H7 (cell line): ENCODE results near the gene CCDC184. TPM values are rescaled to one million over a fixed set of nuclear protein-coding genes. Genes with fewer than 3 reads are reported as not detected.

ENCODE experiments used
- DNase-seq: peaks from one replicate; pipeline ENCODE4 v3.0.0; 2012
- H3K27me3 ChIP-seq: 2 replicates; pipeline ENCODE4 v1.6.0; 2011; ENCODE audit warnings: mild to moderate bottlenecking, low read length; ENCODE audit not compliant: control insufficient read depth, insufficient read depth
- H3K36me3 ChIP-seq: replicated peaks from 2 replicates; pipeline ENCODE4 v1.5.1; 2011; ENCODE audit warnings: low read length; ENCODE audit not compliant: control insufficient read depth, insufficient read depth
- H3K4me3 ChIP-seq: 2 replicates; pipeline ENCODE4 v1.5.1; 2011; ENCODE audit warnings: low read depth, mild to moderate bottlenecking, control low read depth, low read length, moderate library complexity; ENCODE audit not compliant: insufficient read depth
- total RNA-seq: library from RNA; depleted of rRNA; stranded (reverse); fragments of >200 nt; shearing (Covaris generic); gene quantifications from 2 replicates; pipeline ENCODE4 v1.2.3, GENCODE V29; 2014

Gene CCDC184
- total RNA-seq, 1 experiment from 2014 or later, result 0.17 TPM

DNA sequence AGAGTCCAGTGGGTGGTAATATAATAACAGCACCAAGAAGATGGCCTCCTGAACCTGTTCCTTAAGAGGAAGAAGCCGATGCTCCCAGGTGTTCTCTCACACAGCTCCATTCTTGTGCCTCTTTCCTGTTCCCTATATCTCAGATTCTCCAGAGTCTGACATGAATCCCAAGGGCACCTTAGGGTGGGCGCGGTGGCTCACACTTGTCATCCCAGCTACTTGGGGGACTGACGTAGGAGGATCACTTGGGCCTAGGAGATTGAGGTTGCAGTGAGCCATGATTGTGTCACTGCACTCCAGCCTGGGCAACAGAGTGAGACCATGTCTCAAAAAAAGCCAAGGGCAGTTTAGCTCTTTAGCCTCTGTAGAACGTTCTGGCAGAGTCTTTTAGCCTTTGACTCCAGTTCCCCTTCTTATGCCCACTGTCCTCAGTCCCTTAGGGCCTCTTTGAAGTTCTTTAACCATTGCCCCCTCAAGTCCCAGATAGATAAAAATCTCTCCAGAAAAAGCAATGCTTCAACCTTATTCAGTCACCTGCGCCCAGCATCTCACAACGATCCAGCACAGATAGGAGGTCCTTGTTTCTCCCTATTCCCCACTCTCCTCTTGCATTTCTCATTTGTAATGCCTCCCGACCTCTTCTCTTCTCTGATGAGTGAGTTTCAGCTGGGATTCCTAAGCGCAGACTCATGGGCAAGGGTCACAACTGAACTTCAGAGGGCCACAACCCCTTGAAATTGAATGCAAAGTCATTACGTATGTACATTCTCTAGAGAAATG is 4.7 kb downstream of the CCDC184 start:
- Histone ChIP-seq H3K4me3 (no peak overlapping the region), H3K27me3 (peaks cover 47% of the 10 kb centered on the region), H3K36me3 (no peaks in the 10 kb centered on the region)
- no peak for DNase-seq

DNA sequence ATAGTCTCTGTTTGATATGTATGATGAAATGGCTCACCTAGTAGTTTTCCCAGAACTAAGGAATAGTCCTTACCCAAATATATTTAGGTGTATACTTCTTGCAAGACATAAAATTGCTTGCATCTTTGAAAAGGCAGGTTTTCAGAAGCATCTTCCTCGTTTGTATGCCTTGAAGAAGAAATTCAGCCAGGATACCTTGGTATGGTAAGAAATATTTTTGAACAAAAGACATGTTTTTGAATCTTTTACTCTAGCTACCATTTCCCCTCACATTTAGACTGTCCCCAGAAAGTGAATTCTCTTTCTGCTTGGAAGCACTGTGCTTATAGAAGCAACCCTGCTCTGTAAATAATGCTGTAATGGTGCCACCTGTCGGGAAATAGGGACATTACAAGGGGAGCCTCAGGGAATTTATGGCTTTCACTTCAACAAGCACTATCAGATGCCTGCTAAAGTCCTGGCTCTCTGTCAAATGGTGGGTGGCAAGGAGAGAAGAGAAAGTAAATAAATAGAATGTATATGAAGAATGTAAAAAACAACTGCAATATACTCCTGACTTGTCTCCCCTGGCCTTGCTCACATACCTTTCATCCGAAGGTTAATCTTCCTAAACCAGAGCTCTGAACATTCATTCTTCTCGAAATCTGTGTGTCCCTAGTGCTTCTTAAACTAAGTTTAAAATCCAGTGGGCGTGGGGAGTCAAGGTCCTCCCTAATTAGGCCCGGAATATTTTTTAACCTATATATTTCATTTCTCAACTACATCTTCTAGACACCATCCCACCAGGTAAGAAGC is 6.1 kb downstream of the CCDC184 start:
- H3K36me3 ChIP-seq, result no peaks in the 10 kb centered on the region
- peak; percentile 63 for DNase-seq
- H3K27me3 ChIP-seq, result peaks cover 40% of the 10 kb centered on the region
- no peak overlapping the region for H3K4me3 ChIP-seq

DNA sequence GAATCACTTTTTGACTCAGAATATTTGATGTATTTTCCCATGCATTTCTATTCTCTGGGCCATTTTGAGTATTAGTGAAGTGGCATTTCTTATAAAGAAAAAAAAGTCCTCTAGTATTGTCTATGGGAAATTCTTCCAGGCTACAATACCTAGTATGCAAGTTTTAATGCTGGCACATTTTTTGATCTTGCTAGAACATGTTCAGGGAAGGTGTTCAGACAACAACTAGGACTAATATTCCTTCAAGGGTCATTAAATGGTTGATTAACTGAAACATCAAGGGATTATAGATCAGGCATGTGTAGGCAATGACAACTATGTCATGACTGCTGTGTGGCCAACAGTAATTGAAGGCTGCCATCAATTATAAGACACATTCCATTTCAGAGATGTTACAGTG is 7.7 kb downstream of the CCDC184 start:
- Histone ChIP-seq H3K27me3 (peaks cover 28% of the 10 kb centered on the region; the same call in 1 of the 2 replicates), H3K4me3 (no peak overlapping the region), H3K36me3 (no peaks in the 10 kb centered on the region)
- DNase-seq, result no peak

DNA sequence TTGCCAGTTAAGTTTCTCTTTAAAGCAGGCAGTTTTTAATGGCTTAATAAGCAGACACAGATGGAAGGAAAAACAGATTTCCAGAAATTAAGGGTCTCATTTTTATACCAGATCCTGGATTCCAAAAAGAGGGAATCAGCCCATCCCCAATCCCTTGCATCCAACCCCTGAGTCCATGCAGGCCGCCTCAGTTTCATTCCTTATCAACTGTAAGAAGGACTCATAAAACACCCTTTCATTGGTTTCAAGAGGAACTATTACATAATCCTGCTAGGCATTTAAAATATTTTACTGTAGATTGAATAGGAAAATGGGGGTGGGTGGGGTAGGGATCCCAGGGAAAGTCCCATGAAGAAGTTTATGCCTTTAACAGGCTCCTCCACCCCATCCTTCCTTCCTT is 9.4 kb downstream of the CCDC184 start:
- Histone ChIP-seq H3K27me3 (peaks cover 18% of the 10 kb centered on the region; the same call in 1 of the 2 replicates), H3K4me3 (no peak overlapping the region), H3K36me3 (no peaks in the 10 kb centered on the region)
- DNase-seq, result no peak

DNA sequence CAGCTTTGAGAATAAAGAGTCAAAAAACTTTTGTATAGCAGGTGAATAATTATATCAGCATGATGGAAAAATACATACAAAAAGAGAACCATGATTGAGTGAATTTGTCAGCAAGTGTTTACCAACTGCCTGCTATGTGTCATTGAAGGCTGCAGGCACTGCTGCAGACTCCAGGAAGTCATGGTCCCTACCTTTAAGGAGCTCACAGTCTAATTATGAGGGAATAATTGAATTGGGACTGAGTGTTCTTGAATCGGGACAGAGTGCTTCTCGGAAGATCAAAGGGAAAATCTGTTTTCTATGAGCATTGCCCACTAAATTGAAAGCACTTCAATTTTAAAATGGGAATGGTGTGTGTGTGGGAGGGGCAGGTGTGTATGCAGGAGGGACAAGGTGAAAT is 10.2 kb downstream of the CCDC184 start:
- no peak for DNase-seq
- Histone ChIP-seq H3K4me3 (no peak overlapping the region), H3K27me3 (peaks cover 12% of the 10 kb centered on the region; the same call in 1 of the 2 replicates), H3K36me3 (no peaks in the 10 kb centered on the region)

DNA sequence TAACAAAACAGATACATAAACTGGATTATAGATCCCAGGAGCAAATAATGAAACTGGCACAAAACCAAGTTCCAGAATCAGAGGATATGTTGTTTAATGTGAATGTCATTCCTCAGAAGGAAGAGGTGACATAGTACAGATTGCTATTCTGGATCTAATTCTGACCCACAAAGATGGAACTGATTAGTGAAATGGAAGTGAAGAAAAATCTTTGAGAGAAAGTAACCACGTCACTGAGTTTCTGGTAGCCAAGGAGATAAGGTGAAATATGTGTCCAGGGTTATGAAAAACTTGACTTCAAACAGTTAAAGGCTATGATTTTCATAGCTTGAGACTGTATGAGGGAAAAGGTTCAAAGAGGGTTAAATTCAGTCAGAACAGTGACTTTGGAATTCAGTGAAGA is 11.4 kb downstream of the CCDC184 start:
- no peak overlapping the region for H3K4me3 ChIP-seq
- DNase-seq, result no peak
- peaks cover 14% of the 10 kb centered on the region; the same call in 1 of the 2 replicates for H3K27me3 ChIP-seq
- no peaks in the 10 kb centered on the region for H3K36me3 ChIP-seq

DNA sequence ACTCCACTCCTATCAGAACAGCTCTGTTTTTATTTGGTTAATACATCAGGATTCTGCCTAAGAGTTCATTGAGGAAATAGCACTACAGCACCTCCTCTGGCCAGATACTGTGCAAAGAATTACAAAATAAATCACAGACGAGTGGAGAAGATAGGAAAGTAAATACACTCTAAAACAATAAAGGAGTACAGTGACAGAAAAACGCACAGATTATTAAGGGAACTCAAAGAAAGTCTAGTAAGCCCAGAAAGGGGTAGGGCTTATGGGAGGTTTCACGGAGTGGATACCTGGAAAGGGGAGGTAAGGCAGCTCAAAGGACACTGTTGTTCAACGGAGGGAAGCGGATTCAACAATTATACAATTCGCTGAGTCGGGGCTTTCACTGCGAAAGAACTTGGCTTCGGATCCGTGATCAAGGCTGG is 14.1 kb downstream of the CCDC184 start:
- DNase-seq, result no peak
- Histone ChIP-seq H3K27me3 (peaks cover 25% of the 10 kb centered on the region), H3K36me3 (no peaks in the 10 kb centered on the region), H3K4me3 (peak overlapping the region; percentile 51)

DNA sequence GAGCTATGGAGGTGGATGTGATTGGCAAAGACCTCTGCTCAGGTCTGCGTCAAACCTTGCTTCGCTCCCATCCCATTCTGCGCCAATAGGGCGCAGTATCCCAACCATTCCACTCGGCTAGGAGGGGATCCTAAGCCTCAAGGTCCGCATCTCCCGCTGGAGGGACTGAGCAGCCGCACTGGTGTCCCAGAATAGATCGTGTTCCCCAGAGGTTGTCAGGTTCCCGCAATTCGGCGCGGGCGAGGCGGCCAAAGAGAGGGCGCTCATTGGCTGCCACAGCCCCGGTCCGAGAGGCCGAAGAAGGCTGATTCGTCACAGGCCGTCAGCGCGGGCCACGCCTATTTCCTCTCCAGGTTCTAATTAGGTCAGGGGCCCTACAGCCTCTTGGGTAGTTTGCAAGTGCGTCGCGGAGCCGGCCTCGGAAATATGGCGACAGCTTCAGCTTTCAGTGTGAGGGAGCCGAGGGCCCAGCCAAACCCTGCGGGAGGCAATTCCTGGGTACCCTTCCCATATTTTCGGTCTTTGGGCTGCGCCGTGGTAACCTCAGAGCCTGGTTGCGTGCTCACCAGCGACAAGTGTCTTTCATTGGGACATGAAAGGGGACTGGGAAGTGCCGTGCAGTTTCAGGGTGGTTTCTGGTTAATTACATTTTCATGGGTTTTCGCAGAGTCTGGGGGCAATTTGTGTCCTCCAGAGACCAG is 14.7 kb downstream of the CCDC184 start:
- peaks cover 30% of the 10 kb centered on the region for H3K27me3 ChIP-seq
- H3K4me3 ChIP-seq, result peak overlapping the region; percentile 67

DNA sequence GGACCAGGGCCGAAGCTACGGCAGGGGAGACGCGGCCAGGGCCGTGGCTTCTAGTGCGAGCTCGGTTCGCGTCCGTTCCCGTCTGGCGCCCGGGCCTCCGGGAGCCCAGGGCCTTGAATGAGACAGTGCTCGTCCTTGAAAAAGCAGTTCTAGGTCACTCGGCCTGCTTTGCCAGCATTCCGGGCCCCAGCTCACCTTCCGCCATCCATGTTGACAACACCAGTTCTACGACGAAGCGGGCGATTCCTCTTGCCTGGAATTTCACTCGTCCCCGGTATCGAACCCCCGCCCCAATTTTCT is 15.2 kb downstream of the CCDC184 start:
- no peak for DNase-seq
- Histone ChIP-seq H3K36me3 (no peaks in the 10 kb centered on the region), H3K27me3 (peaks cover 32% of the 10 kb centered on the region), H3K4me3 (peak overlapping the region; percentile 67)

More for the DNA sequence above, 14.7 kb downstream of the CCDC184 start:
- DNase-seq, result peak; percentile 90
- no peaks in the 10 kb centered on the region for H3K36me3 ChIP-seq

DNA sequence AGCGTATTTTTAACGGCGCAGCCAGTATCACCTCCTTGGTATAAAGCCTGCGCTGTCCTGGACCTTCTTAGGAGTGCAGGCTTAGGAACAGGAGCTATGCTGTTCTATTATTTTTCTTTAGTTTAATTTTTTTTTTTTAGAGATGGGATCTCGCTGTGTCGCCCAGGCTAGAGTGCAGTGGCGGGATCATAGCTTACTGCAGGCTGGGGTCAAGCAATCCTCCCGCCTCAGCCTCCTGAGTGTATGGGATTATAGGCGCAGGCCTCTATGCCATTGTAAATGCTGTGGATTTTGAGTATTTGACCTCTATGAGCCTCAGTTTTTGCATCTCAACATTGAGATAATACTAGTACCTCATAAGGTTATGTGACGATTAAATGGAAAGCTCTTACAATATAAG is 15.5 kb downstream of the CCDC184 start:
- no peaks in the 10 kb centered on the region for H3K36me3 ChIP-seq
- H3K27me3 ChIP-seq, result peaks cover 31% of the 10 kb centered on the region
- peak overlapping the region; percentile 67 for H3K4me3 ChIP-seq
- no peak for DNase-seq

DNA sequence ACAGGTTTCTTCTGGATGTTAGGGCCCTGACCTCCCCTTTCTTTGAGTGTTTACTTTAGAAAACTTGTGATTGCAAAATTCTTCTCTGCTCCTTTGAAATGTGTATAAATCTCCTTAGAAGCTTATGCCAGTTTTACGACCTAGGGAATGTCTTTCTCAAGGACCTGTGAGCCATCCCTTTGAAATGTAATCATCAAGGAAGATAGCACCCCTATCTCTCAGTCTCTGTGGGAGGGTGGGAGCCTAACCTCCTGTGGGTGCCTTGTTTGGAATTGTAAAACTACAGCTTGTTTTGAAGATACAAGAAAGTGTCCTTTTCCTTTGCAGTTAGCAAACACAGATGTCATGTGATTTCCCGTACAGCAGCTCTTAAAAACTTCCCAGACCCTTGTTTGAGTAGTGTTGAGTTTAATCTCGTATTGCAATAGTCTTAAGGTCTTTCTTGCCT is 16.4 kb downstream of the CCDC184 start:
- no peak for DNase-seq
- Histone ChIP-seq H3K27me3 (peaks cover 28% of the 10 kb centered on the region), H3K36me3 (no peaks in the 10 kb centered on the region), H3K4me3 (no peak overlapping the region)

DNA sequence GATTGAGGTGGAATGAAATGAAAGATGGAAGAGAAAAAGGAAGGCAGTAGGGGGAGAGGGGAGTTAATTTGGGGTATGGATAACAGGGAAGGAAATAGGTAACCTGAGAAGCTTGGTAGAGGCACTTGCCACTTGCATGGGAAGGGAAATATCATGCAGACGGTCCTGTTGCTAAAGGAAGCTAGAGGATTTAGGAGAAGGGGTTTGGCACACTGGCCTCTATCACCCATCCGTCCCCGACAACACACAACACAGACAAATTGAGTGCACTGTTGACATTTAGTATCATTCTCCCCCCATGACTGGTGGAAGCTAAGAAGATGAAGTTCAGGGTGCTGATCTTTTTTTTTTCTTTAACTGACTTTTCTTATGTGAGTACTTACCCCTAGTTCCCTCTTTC is 17.6 kb downstream of the CCDC184 start:
- no peak for DNase-seq
- Histone ChIP-seq H3K4me3 (no peak overlapping the region), H3K36me3 (no peaks in the 10 kb centered on the region), H3K27me3 (peaks cover 26% of the 10 kb centered on the region)

DNA sequence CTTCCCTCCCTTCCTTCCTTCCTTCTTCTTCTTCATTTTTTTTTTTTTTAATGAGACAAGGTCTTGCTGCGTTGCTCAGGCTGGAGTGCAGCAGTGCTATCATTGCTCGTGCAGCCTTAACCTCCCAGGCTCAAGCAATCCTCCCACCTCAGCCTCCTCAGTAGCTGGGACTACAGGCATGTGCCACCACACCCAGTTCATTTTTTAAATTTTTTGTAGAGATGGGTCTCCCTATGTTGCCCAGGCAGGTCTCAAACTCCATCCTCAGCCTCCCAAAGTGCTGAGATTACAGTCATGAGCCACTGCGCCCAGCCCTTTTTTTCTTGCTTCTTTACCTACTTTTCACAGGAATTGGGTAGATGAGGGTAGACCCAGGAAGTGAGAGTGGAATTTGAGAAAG is 18.1 kb downstream of the CCDC184 start:
- Histone ChIP-seq H3K27me3 (peaks cover 25% of the 10 kb centered on the region), H3K4me3 (no peak overlapping the region), H3K36me3 (no peaks in the 10 kb centered on the region)
- no peak for DNase-seq

DNA sequence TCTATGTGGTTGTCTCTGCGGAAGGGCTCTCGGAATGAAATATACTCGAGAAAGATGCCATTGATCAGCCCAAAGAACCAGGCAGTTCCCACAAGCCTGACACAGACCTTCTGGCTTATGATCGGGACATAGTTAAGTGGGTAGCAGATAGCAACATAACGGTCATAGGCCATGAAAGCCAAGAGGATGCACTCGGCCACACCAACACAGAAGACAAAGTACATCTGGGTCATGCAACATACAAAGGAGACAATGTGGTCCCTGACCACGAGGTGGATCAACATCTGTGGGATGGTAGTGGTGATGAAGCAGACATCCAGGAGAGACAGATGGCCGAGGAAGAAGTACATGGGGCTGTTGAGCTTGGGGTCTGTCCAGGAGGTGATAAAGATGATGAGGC is 19.3 kb downstream of the CCDC184 start:
- H3K27me3 ChIP-seq, result peaks cover 25% of the 10 kb centered on the region
- H3K36me3 ChIP-seq, result no peaks in the 10 kb centered on the region
- H3K4me3 ChIP-seq, result no peak overlapping the region
- no peak for DNase-seq
